ENCODE data around the gene TMEM139.
"Not testable (repeated sequence)": the region's sequence is repeated elsewhere in the genome, so short reads cannot be mapped to it uniquely, and the experiment has no call there.

Gene TMEM139

GRCh38 chr7:143282124-143282523, 2.6 kb upstream of the TMEM139 start:
- Histone ChIP-seq H3K9ac (ENCODE audit: low read length) (no peak overlapping the region), H3K9me3 (ENCODE audit: control insufficient read depth, low read depth, low read length) (no peaks in the 10 kb centered on the region), H3K4me1 (ENCODE audit: control insufficient read depth, low read depth, low read length) (peaks cover 16% of the 10 kb centered on the region), H3K4me3 (ENCODE audit: low read length) (no peak overlapping the region), H3K27ac (ENCODE audit: low read length) (no peak overlapping the region), H3K27me3 (ENCODE audit: control insufficient read depth, insufficient read depth, low read length) (peaks cover 10% of the 10 kb centered on the region), H3K36me3 (ENCODE audit: control insufficient read depth, low read depth, low read length) (no peaks in the 10 kb centered on the region)

- Histone ChIP-seq H3K9me3 (ENCODE audit: control insufficient read depth, low read depth, low read length) (no peaks in the 10 kb centered on the region), H3K4me3 (ENCODE audit: low read length) (no peak overlapping the region), H3K27ac (ENCODE audit: low read length) (no peak overlapping the region), H3K27me3 (ENCODE audit: control insufficient read depth, insufficient read depth, low read length) (peaks cover 18% of the 10 kb centered on the region), H3K36me3 (ENCODE audit: control insufficient read depth, low read depth, low read length) (no peaks in the 10 kb centered on the region), H3K4me1 (ENCODE audit: control insufficient read depth, low read depth, low read length) (peaks cover 16% of the 10 kb centered on the region), H3K9ac (ENCODE audit: low read length) (no peak overlapping the region)
Measured at GRCh38 chr7:143283381-143283780, 1.4 kb upstream of the TMEM139 start.

- H3K4me1 ChIP-seq (ENCODE audit: control insufficient read depth, low read depth, low read length) = peaks cover 22% of the 10 kb centered on the region
- no peaks in the 10 kb centered on the region for H3K9me3 ChIP-seq (ENCODE audit: control insufficient read depth, low read depth, low read length)
- H3K4me3 ChIP-seq (ENCODE audit: low read length) = no peak overlapping the region
- peaks cover 18% of the 10 kb centered on the region for H3K27me3 ChIP-seq (ENCODE audit: control insufficient read depth, insufficient read depth, low read length)
- no peak overlapping the region for H3K9ac ChIP-seq (ENCODE audit: low read length)
- no peak overlapping the region for H3K27ac ChIP-seq (ENCODE audit: low read length)
- H3K36me3 ChIP-seq (ENCODE audit: control insufficient read depth, low read depth, low read length) = peaks cover 3% of the 10 kb centered on the region
Measured at GRCh38 chr7:143285470-143285778, 666 bp downstream of the TMEM139 start.

GRCh38 chr7:143285806-143286521, 1.2 kb downstream of the TMEM139 start:
- no peaks in the 10 kb centered on the region for H3K9me3 ChIP-seq (ENCODE audit: control insufficient read depth, low read depth, low read length)
- no peak overlapping the region for H3K9ac ChIP-seq (ENCODE audit: low read length)
- peaks cover 18% of the 10 kb centered on the region for H3K27me3 ChIP-seq (ENCODE audit: control insufficient read depth, insufficient read depth, low read length)
- H3K4me3 ChIP-seq (ENCODE audit: low read length) = no peak overlapping the region
- peaks cover 8% of the 10 kb centered on the region for H3K36me3 ChIP-seq (ENCODE audit: control insufficient read depth, low read depth, low read length)
- no peak overlapping the region for H3K27ac ChIP-seq (ENCODE audit: low read length)
- H3K4me1 ChIP-seq (ENCODE audit: control insufficient read depth, low read depth, low read length) = peaks cover 22% of the 10 kb centered on the region

- no peak overlapping the region for H3K4me3 ChIP-seq (ENCODE audit: low read length)
- H3K27me3 ChIP-seq (ENCODE audit: control insufficient read depth, insufficient read depth, low read length) = peaks cover 18% of the 10 kb centered on the region
- no peaks in the 10 kb centered on the region for H3K9me3 ChIP-seq (ENCODE audit: control insufficient read depth, low read depth, low read length)
- peaks cover 13% of the 10 kb centered on the region for H3K36me3 ChIP-seq (ENCODE audit: control insufficient read depth, low read depth, low read length)
- peaks cover 22% of the 10 kb centered on the region for H3K4me1 ChIP-seq (ENCODE audit: control insufficient read depth, low read depth, low read length)
- no peak overlapping the region for H3K9ac ChIP-seq (ENCODE audit: low read length)
- H3K27ac ChIP-seq (ENCODE audit: low read length) = no peak overlapping the region
Measured at GRCh38 chr7:143286522-143286890, 1.7 kb downstream of the TMEM139 start.

GRCh38 chr7:143287339-143287934, 2.7 kb downstream of the TMEM139 start:
- peaks cover 22% of the 10 kb centered on the region for H3K4me1 ChIP-seq (ENCODE audit: control insufficient read depth, low read depth, low read length)
- H3K36me3 ChIP-seq (ENCODE audit: control insufficient read depth, low read depth, low read length) = peaks cover 23% of the 10 kb centered on the region
- no peak overlapping the region for H3K27ac ChIP-seq (ENCODE audit: low read length)
- peaks cover 18% of the 10 kb centered on the region for H3K27me3 ChIP-seq (ENCODE audit: control insufficient read depth, insufficient read depth, low read length)
- H3K4me3 ChIP-seq (ENCODE audit: low read length) = no peak overlapping the region
- H3K9ac ChIP-seq (ENCODE audit: low read length) = no peak overlapping the region
- H3K9me3 ChIP-seq (ENCODE audit: control insufficient read depth, low read depth, low read length) = no peaks in the 10 kb centered on the region

- Histone ChIP-seq H3K9me3 (ENCODE audit: control insufficient read depth, low read depth, low read length) (no peaks in the 10 kb centered on the region), H3K4me3 (ENCODE audit: low read length) (peak within 1 kb of the TSS; percentile 86), H3K27ac (ENCODE audit: low read length) (peak within 1 kb of the TSS; percentile 49), H3K27me3 (ENCODE audit: control insufficient read depth, insufficient read depth, low read length) (peaks cover 18% of the 10 kb centered on the region), H3K36me3 (ENCODE audit: control insufficient read depth, low read depth, low read length) (peaks cover 28% of the 10 kb centered on the region), H3K4me1 (ENCODE audit: control insufficient read depth, low read depth, low read length) (peaks cover 22% of the 10 kb centered on the region), H3K9ac (ENCODE audit: low read length) (peak within 1 kb of the TSS; percentile 95)
Measured at GRCh38 chr7:143287935-143288826, 3.4 kb downstream of the TMEM139 start, which contains the start of gene CASP2. CASP2 (plus strand) TSS chr7:143288351; CDS start chr7:143288456, 105 bp downstream.

GRCh38 chr7:143288836-143289235, 4.1 kb downstream of the TMEM139 start:
- Histone ChIP-seq H3K9me3 (ENCODE audit: control insufficient read depth, low read depth, low read length) (no peaks in the 10 kb centered on the region), H3K36me3 (ENCODE audit: control insufficient read depth, low read depth, low read length) (peaks cover 35% of the 10 kb centered on the region), H3K4me3 (ENCODE audit: low read length) (peak overlapping the region; percentile 86), H3K27me3 (ENCODE audit: control insufficient read depth, insufficient read depth, low read length) (peaks cover 18% of the 10 kb centered on the region), H3K9ac (ENCODE audit: low read length) (peak overlapping the region; percentile 95), H3K4me1 (ENCODE audit: control insufficient read depth, low read depth, low read length) (peaks cover 15% of the 10 kb centered on the region), H3K27ac (ENCODE audit: low read length) (peak overlapping the region; percentile 49)

- H3K4me1 ChIP-seq (ENCODE audit: control insufficient read depth, low read depth, low read length) = peaks cover 11% of the 10 kb centered on the region
- H3K27me3 ChIP-seq (ENCODE audit: control insufficient read depth, insufficient read depth, low read length) = peaks cover 18% of the 10 kb centered on the region
- peak overlapping the region; percentile 95 for H3K9ac ChIP-seq (ENCODE audit: low read length)
- peak overlapping the region; percentile 86 for H3K4me3 ChIP-seq (ENCODE audit: low read length)
- no peak overlapping the region for H3K27ac ChIP-seq (ENCODE audit: low read length)
- H3K9me3 ChIP-seq (ENCODE audit: control insufficient read depth, low read depth, low read length) = no peaks in the 10 kb centered on the region
- H3K36me3 ChIP-seq (ENCODE audit: control insufficient read depth, low read depth, low read length) = peaks cover 41% of the 10 kb centered on the region
Measured at GRCh38 chr7:143289421-143289820, 4.7 kb downstream of the TMEM139 start.

- H3K36me3 ChIP-seq (ENCODE audit: control insufficient read depth, low read depth, low read length) = peaks cover 45% of the 10 kb centered on the region
- H3K4me3 ChIP-seq (ENCODE audit: low read length) = peak overlapping the region; percentile 86
- peaks cover 18% of the 10 kb centered on the region for H3K27me3 ChIP-seq (ENCODE audit: control insufficient read depth, insufficient read depth, low read length)
- H3K4me1 ChIP-seq (ENCODE audit: control insufficient read depth, low read depth, low read length); H3K27ac ChIP-seq (ENCODE audit: low read length); H3K9me3 ChIP-seq (ENCODE audit: control insufficient read depth, low read depth, low read length): not testable (repeated sequence)
- H3K9ac ChIP-seq (ENCODE audit: low read length) = peak overlapping the region; percentile 95
Measured at GRCh38 chr7:143289888-143290287, 5.1 kb downstream of the TMEM139 start.

- peaks cover 6% of the 10 kb centered on the region for H3K4me1 ChIP-seq (ENCODE audit: control insufficient read depth, low read depth, low read length)
- no peak overlapping the region for H3K27ac ChIP-seq (ENCODE audit: low read length)
- H3K9me3 ChIP-seq (ENCODE audit: control insufficient read depth, low read depth, low read length) = no peaks in the 10 kb centered on the region
- no peak overlapping the region for H3K4me3 ChIP-seq (ENCODE audit: low read length)
- H3K27me3 ChIP-seq (ENCODE audit: control insufficient read depth, insufficient read depth, low read length) = peaks cover 18% of the 10 kb centered on the region
- H3K36me3 ChIP-seq (ENCODE audit: control insufficient read depth, low read depth, low read length) = peaks cover 49% of the 10 kb centered on the region
- no peak overlapping the region for H3K9ac ChIP-seq (ENCODE audit: low read length)
Measured at GRCh38 chr7:143290293-143290692, 5.5 kb downstream of the TMEM139 start.

Data from iPS-18a (cell line).